Subcutaneous adipose tissue (tissue), 4 donors: ENCODE measurements around the gene SLC16A5. TPM values are rescaled to one million over a fixed set of nuclear protein-coding genes. Genes with fewer than 3 reads are reported as not detected.

Experiments
- total RNA-seq, 4 donors: library from RNA; depleted of rRNA; stranded (reverse); fragments of >200 nt; gene quantifications; one replicate each; pipeline ENCODE4 v1.1.0, GENCODE V29; 2016
- TF ChIP-seq, protein P1 (sequence below): fragments of 450-650 bp; IDR thresholded peaks from one replicate; pipeline ENCODE4 v1.5.1; 2016; ENCODE audit warnings: low read depth, mild to moderate bottlenecking, control low read depth, antibody characterized with exemption, moderate library complexity

SLC16A5 gene
- total RNA-seq, 4 donors from 2014 or later: 11.7 to 30.0 (median 13.2) TPM

DNA sequence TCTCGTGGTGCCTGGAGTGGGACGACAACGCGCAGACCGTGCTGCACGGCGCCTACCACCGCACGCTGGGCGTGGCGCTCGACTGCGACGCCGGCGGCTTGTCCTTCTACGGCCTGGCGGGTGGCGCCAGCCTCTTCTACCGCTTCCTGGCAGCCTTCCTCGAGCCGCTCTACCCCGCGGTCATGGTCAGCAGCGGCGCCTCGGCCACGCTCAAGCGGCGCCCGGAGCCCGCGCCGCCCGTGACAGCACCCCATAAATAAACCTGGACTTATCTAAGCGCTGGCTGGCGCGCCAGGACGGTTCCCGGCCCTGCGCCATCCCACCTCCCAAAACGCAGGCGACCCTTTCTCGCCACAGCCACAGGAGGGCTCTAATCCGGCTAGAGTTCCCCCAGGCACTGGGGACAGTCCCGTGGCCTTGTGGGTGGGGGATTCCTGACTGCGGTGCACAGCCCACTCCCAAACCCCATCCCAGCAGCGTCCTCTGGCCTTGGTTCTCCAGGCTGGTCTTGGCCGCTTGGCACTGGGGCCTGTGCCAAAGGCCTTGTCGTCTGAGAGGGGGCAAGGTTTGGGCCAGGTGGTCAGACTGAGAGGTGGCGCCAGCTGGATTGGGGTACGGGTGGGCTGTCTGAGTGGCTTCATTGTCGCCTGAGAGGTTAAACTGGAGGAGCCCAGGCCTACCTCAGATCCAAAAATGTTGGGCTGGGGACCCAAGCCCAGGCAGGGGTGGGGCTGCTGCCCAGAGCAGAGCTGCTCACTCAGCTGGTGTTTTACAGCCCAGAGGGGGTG lies 10.1 kb upstream of the SLC16A5 start:
- TF ChIP-seq, protein P1, sequence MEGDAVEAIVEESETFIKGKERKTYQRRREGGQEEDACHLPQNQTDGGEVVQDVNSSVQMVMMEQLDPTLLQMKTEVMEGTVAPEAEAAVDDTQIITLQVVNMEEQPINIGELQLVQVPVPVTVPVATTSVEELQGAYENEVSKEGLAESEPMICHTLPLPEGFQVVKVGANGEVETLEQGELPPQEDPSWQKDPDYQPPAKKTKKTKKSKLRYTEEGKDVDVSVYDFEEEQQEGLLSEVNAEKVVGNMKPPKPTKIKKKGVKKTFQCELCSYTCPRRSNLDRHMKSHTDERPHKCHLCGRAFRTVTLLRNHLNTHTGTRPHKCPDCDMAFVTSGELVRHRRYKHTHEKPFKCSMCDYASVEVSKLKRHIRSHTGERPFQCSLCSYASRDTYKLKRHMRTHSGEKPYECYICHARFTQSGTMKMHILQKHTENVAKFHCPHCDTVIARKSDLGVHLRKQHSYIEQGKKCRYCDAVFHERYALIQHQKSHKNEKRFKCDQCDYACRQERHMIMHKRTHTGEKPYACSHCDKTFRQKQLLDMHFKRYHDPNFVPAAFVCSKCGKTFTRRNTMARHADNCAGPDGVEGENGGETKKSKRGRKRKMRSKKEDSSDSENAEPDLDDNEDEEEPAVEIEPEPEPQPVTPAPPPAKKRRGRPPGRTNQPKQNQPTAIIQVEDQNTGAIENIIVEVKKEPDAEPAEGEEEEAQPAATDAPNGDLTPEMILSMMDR: no peak

DNA sequence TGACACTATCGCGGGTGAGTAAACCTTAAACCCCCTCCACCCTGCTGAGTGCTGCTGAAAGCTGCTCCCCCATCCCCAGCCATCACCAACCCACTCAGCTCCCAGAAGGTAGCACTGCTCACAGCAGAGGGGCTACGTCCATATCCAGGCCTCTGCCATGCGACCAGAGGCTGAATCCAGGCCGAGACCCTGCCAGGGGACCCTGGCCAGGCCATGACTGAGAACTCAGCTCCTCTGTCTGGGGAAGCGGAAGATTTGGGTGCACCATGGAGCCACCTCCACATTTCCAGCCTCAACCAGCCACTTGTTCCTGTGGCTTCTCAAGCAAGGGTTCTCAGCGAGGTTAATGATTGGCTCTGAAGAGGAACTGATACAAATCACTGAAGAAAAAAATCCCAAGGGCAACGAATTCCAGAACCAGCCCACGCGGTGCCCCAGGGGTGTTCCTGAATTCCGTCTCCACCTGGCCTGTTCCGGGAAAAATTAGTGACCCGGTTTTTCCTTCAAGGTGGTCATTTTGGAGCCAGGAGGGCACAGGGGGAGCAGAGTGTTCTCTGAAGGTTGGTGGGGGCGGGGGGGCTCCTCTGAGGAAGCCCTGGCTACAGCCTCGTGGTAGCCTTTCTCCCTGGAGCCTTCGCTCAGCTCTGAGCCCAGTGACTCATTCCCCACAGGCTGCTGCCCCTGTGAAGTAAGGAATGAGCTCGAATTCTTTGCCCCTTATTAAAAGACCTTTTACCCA lies 9.3 kb upstream of the SLC16A5 start:
- TF ChIP-seq, protein P1: no peak

DNA sequence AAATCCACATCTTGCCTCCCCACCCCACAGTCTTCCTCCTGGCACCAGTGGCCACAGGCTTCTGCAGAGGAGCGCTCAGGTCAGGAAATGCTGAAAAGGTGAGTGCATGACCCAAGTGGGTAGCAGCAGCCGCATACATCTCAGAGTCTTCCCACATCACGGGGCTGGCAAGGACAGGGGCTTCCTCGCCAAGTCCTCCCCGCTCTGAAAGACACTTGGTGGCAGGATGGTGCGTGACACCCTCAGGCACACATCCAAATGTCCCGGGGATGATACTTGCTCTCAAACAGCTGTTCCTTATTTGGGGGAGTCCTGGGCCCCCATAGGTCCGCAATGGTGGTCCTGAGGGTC lies 8.8 kb upstream of the SLC16A5 start:
- TF ChIP-seq, protein P1: no peak

DNA sequence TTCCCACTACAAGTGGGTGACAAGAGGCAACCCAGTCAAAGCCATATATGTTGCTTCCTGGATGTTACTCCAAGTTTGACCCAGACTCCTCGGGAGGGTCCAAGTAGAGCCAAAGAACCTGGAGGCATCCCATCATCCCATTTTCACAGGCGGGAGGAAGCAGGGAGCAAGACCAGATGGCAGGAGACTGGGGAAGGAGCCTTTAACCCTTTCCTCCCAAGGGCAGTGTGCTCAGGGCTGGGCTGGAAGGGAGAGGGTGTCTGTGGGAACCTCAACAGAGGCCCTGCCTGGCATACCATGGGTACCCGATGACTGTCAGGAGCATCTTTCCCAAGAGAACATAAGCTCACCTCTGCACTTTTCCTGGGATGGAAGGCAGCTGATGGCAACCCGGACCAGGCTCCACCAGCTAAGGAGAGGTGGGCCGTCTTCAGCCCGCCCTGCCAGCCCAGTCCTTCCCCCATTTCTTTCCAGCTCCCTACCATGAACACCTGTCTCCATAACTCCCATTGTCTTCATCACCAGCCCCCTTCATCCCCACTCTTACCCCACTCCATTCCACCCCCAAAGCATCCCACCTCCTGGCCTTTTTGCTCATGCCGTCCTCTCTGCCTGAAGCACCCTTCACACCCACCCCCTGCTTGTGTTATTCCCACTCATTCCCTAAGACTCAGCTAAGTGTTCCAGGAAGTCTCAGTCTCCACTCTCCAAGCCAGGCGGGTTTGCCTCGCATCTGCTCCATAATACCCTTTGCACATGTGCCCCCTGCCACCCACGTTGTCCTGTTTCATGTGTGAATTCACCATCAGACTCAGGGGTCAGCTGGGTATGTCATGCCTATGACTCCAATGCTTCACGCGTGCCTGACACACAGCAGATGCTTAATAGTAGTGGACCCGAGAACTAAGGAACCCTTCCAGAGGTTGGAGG lies 5.9 kb upstream of the SLC16A5 start:
- TF ChIP-seq, protein P1: no peak

DNA sequence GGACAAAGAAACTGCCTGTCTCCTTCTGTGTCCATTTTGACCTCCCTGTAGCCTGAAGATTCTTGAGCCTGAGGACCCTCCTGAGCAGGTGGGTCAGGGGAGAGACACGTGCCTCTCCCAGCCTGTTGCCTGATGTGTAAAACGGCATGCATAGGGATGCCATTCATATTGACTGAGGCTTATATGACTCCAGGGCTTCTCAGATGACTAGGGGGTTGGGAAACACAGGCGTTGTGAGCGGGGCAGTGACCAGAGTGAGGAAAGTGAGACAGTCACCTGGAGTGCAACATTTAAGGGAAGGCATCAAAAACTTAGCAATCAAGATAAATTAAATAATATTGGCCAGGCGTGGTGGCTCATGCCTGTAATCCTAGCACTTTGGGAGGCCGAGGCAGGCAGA lies 5.1 kb upstream of the SLC16A5 start:
- TF ChIP-seq, protein P1: no peak

DNA sequence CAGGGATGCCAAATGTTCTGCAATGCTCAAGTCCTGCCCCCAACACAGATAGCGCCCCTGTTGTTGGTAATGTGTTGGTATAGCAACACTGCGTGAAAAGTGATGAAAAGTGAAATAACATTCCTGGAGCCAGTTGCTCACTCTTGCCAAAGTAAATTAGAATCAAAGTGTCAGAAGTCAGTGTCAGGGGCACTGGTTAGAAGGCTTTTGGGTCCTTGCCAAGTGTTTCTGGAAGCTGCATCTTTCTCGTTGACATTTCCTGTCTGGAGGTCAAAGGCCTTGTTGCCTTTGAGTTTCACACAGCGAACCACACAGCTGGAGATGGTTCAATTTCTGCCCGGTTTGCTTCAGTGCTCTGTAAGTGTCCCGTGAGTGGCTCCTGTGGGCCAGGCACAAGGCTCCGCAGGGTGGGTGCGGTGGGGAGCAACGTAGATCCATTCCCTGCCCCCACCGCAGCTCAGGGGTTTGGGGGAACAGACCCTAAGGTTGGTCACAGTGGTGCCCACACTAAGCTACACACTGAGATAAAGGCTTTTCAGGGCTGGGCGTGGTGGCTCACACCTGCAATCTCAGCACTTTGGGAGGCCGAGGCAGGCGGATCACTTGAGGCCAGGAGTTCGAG lies 3.6 kb upstream of the SLC16A5 start:
- TF ChIP-seq, protein P1: no peak
